ENCODE data around the gene RAB33A. TPM values are rescaled to one million over a fixed set of nuclear protein-coding genes. Genes with fewer than 3 reads are reported as not detected.

Gene RAB33A
- total and polyA plus RNA-seq, 9 of the 15 experiments (the other 6 are each of a cell fraction or from before 2014, with no cell fraction given): 0.04 to 0.20 (median 0.06) TPM; not detected in 4

- TF ChIP-seq ZNF318 (IDR thresholded peaks at IDR 0.05; ENCODE audit: borderline replicate concordance in 1 of 2, low read depth in 1 of 2) (peak in 1 of 2 experiments; percentile 61; a peak in 1 of 4 replicates), TOE1 (IDR thresholded peaks at IDR 0.05; ENCODE audit: borderline replicate concordance) (peak; percentile 96), TOE1 (CRISPR knock-in tag; IDR thresholded peaks at IDR 0.05; ENCODE audit: borderline replicate concordance, low read depth) (no peak), GATAD2B (IDR thresholded peaks at IDR 0.05; ENCODE audit: borderline replicate concordance) (peak; percentile 49; the same call in 1 of the 2 replicates), ILF3 (IDR thresholded peaks at IDR 0.05; ENCODE audit: borderline replicate concordance) (no peak), STAT6 (CRISPR knock-in tag; IDR thresholded peaks at IDR 0.05) (peak; percentile 72; the same call in 1 of the 2 replicates), RCOR1 (IDR thresholded peaks at IDR 0.05; ENCODE audit: borderline replicate concordance in 1 of 2, low read depth in 2 of 2, low read length in 2 of 2) (peak in 1 of 2 experiments; percentile 18; a peak in 1 of 4 replicates), PHF20 (IDR thresholded peaks at IDR 0.05; ENCODE audit: partially characterized antibody) (peak; percentile 56), SUPT5H (IDR thresholded peaks at IDR 0.05) (peak; percentile 87), BRCA1 (IDR thresholded peaks at IDR 0.05) (no peak), BRCA1 (CRISPR knock-in tag; IDR thresholded peaks at IDR 0.05) (no peak), CREB3L1 (IDR thresholded peaks at IDR 0.05; ENCODE audit: borderline replicate concordance, low read depth) (peak; percentile 57; the same call in 1 of the 2 replicates), MTA3 (IDR thresholded peaks at IDR 0.05; ENCODE audit: borderline replicate concordance) (peak; percentile 74; the same call in 1 of the 2 replicates)
These were observed 5.9 kb upstream of the RAB33A start, which contains the start of gene AIFM1 (continued) for GRCh38 chrX:130165703-130166502.

Measured in K562 (cell line).